Ovary (tissue), 3 donors: ENCODE results near the gene TACR2.

Source experiments
- POLR2A ChIP-seq: fragments of 450-650 bp; IDR thresholded peaks from one replicate; pipeline ENCODE4 v1.6.1; 2017; ENCODE audit warnings: antibody characterized with exemption, mild to moderate bottlenecking, moderate library complexity
- TF ChIP-seq, protein P1 (sequence below), 3 donors: fragments of 450-650 bp in 2 of 3; fragments of 200-600 bp in 1 of 3; IDR thresholded peaks; one replicate each; pipeline versions ENCODE4 v1.5.1 to v1.8.0; 2016 to 2022; ENCODE audit warnings: antibody characterized with exemption in 3 of 3, mild to moderate bottlenecking in 1 of 3
- donor health status: DM: no; HTN: no; CAD: no.

DNA sequence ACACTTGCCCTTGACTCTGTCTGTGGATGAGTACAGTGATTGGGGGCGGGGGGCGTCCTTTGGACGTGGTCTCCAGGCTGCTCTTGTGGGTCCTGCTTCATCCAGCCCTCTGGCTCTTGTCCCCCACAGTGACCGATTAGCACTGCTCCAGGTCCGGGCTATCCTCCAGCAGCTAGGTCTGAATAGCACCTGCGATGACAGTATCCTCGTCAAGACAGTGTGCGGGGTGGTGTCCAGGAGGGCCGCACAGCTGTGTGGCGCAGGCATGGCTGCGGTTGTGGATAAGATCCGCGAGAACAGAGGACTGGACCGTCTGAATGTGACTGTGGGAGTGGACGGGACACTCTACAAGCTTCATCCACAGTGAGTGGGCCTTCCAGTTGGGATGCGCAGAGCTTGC, 18.3 kb downstream of the TACR2 start:
- no peak for TF ChIP-seq POLR2A
- TF ChIP-seq, protein P1, sequence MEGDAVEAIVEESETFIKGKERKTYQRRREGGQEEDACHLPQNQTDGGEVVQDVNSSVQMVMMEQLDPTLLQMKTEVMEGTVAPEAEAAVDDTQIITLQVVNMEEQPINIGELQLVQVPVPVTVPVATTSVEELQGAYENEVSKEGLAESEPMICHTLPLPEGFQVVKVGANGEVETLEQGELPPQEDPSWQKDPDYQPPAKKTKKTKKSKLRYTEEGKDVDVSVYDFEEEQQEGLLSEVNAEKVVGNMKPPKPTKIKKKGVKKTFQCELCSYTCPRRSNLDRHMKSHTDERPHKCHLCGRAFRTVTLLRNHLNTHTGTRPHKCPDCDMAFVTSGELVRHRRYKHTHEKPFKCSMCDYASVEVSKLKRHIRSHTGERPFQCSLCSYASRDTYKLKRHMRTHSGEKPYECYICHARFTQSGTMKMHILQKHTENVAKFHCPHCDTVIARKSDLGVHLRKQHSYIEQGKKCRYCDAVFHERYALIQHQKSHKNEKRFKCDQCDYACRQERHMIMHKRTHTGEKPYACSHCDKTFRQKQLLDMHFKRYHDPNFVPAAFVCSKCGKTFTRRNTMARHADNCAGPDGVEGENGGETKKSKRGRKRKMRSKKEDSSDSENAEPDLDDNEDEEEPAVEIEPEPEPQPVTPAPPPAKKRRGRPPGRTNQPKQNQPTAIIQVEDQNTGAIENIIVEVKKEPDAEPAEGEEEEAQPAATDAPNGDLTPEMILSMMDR (IDR thresholded peaks at IDR 0.05), result no peak
